Measurements from ENCODE around the gene DDIT3. TPM values are rescaled to one million over a fixed set of nuclear protein-coding genes. Genes with fewer than 3 reads are reported as not detected.

Gene DDIT3
- total RNA-seq, 1 experiment from 2014 or later = 3.4 TPM

- CTCF ChIA-PET = interaction anchor here (1.5 kb wide), 1 partner anchor 29 kb away, joined by 8 read pairs; no protein-coding TSS in a partner anchor
- Mint-ChIP-seq H3K27me3 (ENCODE audit: low read depth) (no peaks in the 10 kb centered on the region), H3K27ac (no peak overlapping the region), H3K4me1 (peaks cover 23% of the 10 kb centered on the region), H3K36me3 (no peaks in the 10 kb centered on the region), H3K9me3 (no peaks in the 10 kb centered on the region), H3K4me3 (no peak overlapping the region)
- DNase-seq (ENCODE audit: low spot score) (no peak), ATAC-seq (no peak)
- no peak for TF ChIP-seq E2F5 (CRISPR knock-in tag; IDR thresholded peaks at IDR 0.05)
- TF ChIP-seq OVOL2 (CRISPR knock-in tag; IDR thresholded peaks at IDR 0.05; ENCODE audit: borderline replicate concordance) = no peak
- TF ChIP-seq NFATC4 (CRISPR knock-in tag; IDR thresholded peaks at IDR 0.05) = no peak
- no peak for TF ChIP-seq ZNF121 (CRISPR knock-in tag; IDR thresholded peaks at IDR 0.05)
- no peak for TF ChIP-seq ERG (CRISPR knock-in tag; IDR thresholded peaks at IDR 0.05)
- TF ChIP-seq ZNF232 (CRISPR knock-in tag; IDR thresholded peaks at IDR 0.05) = no peak
- TF ChIP-seq EMX1 (CRISPR knock-in tag; IDR thresholded peaks at IDR 0.05) = no peak
- TF ChIP-seq ZNF425 (CRISPR knock-in tag; conservative IDR thresholded peaks at IDR 0.05) = no peak
- no peak for TF ChIP-seq MLX (CRISPR knock-in tag; IDR thresholded peaks at IDR 0.05)
- no peak for TF ChIP-seq E2F4 (CRISPR knock-in tag; IDR thresholded peaks at IDR 0.05; ENCODE audit: borderline replicate concordance, low read depth)
- no peak for TF ChIP-seq ZMAT4 (CRISPR knock-in tag; IDR thresholded peaks at IDR 0.05)
- no peak for TF ChIP-seq ATF1 (CRISPR knock-in tag; IDR thresholded peaks at IDR 0.05)
- TF ChIP-seq MYBL2 (CRISPR knock-in tag; IDR thresholded peaks at IDR 0.05) = no peak
- TF ChIP-seq ZNF263 (CRISPR knock-in tag; IDR thresholded peaks at IDR 0.05; ENCODE audit: low read depth) = no peak
- no peak for TF ChIP-seq SMAD3 (CRISPR knock-in tag; IDR thresholded peaks at IDR 0.05; ENCODE audit: borderline replicate concordance)
- TF ChIP-seq NR2C2 (CRISPR knock-in tag; IDR thresholded peaks at IDR 0.05) = no peak
- POLR2A ChIA-PET = no interaction called here
Observed at GRCh38 chr12:57554897-57555296, 34.6 kb upstream of the DDIT3 start.

GRCh38 chr12:57554453-57554852 is 34.1 kb upstream of the DDIT3 start:
- H3K27ac Mint-ChIP-seq = no peak overlapping the region
- ChIA-PET CTCF (interaction anchor here (1.5 kb wide), 1 partner anchor 29 kb away, joined by 8 read pairs; no protein-coding TSS in a partner anchor), POLR2A (no interaction called here)
- TF ChIP-seq SMAD4 (CRISPR knock-in tag; IDR thresholded peaks at IDR 0.05) (no peak), IRF2 (CRISPR knock-in tag; IDR thresholded peaks at IDR 0.05; ENCODE audit: borderline replicate concordance, low read depth) (no peak), TEAD1 (CRISPR knock-in tag; IDR thresholded peaks at IDR 0.05) (no peak), FOXP1 (CRISPR knock-in tag; IDR thresholded peaks at IDR 0.05; ENCODE audit: borderline replicate concordance) (no peak), E2F1 (CRISPR knock-in tag; IDR thresholded peaks at IDR 0.05) (no peak), SP1 (CRISPR knock-in tag; conservative IDR thresholded peaks at IDR 0.05) (no peak), MAX (CRISPR knock-in tag; IDR thresholded peaks at IDR 0.05) (no peak), JUN (CRISPR knock-in tag; IDR thresholded peaks at IDR 0.05) (no peak), KAT7 (CRISPR knock-in tag; IDR thresholded peaks at IDR 0.05; ENCODE audit: borderline replicate concordance) (no peak), USF1 (CRISPR knock-in tag; IDR thresholded peaks at IDR 0.05) (no peak), OVOL2 (CRISPR knock-in tag; IDR thresholded peaks at IDR 0.05; ENCODE audit: borderline replicate concordance) (no peak), TEAD4 (CRISPR knock-in tag; IDR thresholded peaks at IDR 0.05) (no peak), ZNF232 (CRISPR knock-in tag; IDR thresholded peaks at IDR 0.05) (no peak), IRF1 (CRISPR knock-in tag; IDR thresholded peaks at IDR 0.05) (no peak), MYBL2 (CRISPR knock-in tag; IDR thresholded peaks at IDR 0.05) (no peak)
- peaks cover 24% of the 10 kb centered on the region for H3K4me1 Mint-ChIP-seq
- no peaks in the 10 kb centered on the region for H3K9me3 Mint-ChIP-seq
- peaks cover 1% of the 10 kb centered on the region for H3K27me3 Mint-ChIP-seq (ENCODE audit: low read depth)
- no peaks in the 10 kb centered on the region for H3K36me3 Mint-ChIP-seq
- no peak for ATAC-seq
- DNase-seq (ENCODE audit: low spot score) = no peak
- H3K4me3 Mint-ChIP-seq = no peak overlapping the region

Data from WTC11 (cell line).